HG03565 (cell line): ENCODE results near the gene YIF1B.
A peak's percentile ranks its signal among the peaks of the same experiment; 100 is the strongest.

Experiments
- ATAC-seq: cut with Tn5 transposase; IDR thresholded peaks from one replicate; pipeline ENCODE4 v1.9.1; 2021; ENCODE audit warnings: mild to moderate bottlenecking, moderate library complexity; ENCODE audit not compliant: unreplicated experiment

YIF1B gene

GRCh38 chr19:38335949-38336637 lies 20.3 kb upstream of the YIF1B start:
- peak; percentile 50 for ATAC-seq

- ATAC-seq, result no peak
These were observed 17.5 kb upstream of the YIF1B start for GRCh38 chr19:38333245-38333644.

GRCh38 chr19:38331728-38332127 lies 16.0 kb upstream of the YIF1B start:
- no peak for ATAC-seq

GRCh38 chr19:38329651-38330050 lies 13.9 kb upstream of the YIF1B start:
- ATAC-seq, result no peak

GRCh38 chr19:38326591-38326990 lies 10.8 kb upstream of the YIF1B start:
- no peak for ATAC-seq

- no peak for ATAC-seq
These were observed 8.7 kb upstream of the YIF1B start for GRCh38 chr19:38324431-38324830.

GRCh38 chr19:38323291-38323690 lies 7.5 kb upstream of the YIF1B start:
- ATAC-seq, result no peak

GRCh38 chr19:38321646-38322196 lies 6.0 kb upstream of the YIF1B start:
- ATAC-seq, result no peak

- ATAC-seq, result no peak
These were observed 5.2 kb upstream of the YIF1B start for GRCh38 chr19:38320969-38321339.

- no peak for ATAC-seq
These were observed 3.9 kb upstream of the YIF1B start, which contains the start of gene KCNK6 for GRCh38 chr19:38319421-38320258. KCNK6 (plus strand) TSS chr19:38319845; CDS start chr19:38319951, 106 bp downstream.

- ATAC-seq, result no peak
These were observed 2.9 kb upstream of the YIF1B start for GRCh38 chr19:38318660-38319059.

- no peak for ATAC-seq
These were observed 1.4 kb upstream of the YIF1B start for GRCh38 chr19:38317104-38317612.

- no peak for ATAC-seq
These were observed 825 bp upstream of the YIF1B start for GRCh38 chr19:38316477-38317067.

- ATAC-seq, result no peak
These were observed 4.8 kb downstream of the YIF1B start for GRCh38 chr19:38310986-38311385.

- no peak for ATAC-seq
These were observed 5.5 kb downstream of the YIF1B start for GRCh38 chr19:38310279-38310670.

- no peak for ATAC-seq
These were observed 6.0 kb downstream of the YIF1B start for GRCh38 chr19:38309615-38310278.

GRCh38 chr19:38308926-38309614 lies 6.7 kb downstream of the YIF1B start:
- no peak for ATAC-seq

GRCh38 chr19:38308006-38308766 lies 7.6 kb downstream of the YIF1B start:
- no peak for ATAC-seq

- no peak for ATAC-seq
These were observed 8.2 kb downstream of the YIF1B start for GRCh38 chr19:38307597-38307996.
